SU-DHL-6 (cell line): Measurements from ENCODE around the gene KDM2B.

Experiments used
- H2AFZ ChIP-seq: fragments of 200-600 bp; sonication (generic); 2 replicates; pipeline ENCODE4 v1.6.1; 2014; ENCODE audit warnings: low read depth, mild to moderate bottlenecking, moderate library complexity, mixed read lengths, antibody characterized with exemption, low read length; ENCODE audit not compliant: severe bottlenecking
- H3F3A ChIP-seq: fragments of 200-600 bp; shearing (Covaris generic); 2 replicates; pipeline ENCODE4 v1.6.0; 2016; ENCODE audit warnings: antibody characterized with exemption, mild to moderate bottlenecking; ENCODE audit not compliant: insufficient read depth
- H3K27ac ChIP-seq: fragments of 200-600 bp; sonication (generic); 2 replicates; pipeline ENCODE4 v1.5.1; 2016; ENCODE audit warnings: low read depth, mild to moderate bottlenecking, low read length, moderate library complexity, mixed read lengths
- H3K27me3 ChIP-seq: fragments of 200-600 bp; sonication (generic), shearing (Covaris generic); 2 replicates; pipeline ENCODE4 v1.6.0; 2014; ENCODE audit warnings: mild to moderate bottlenecking, low read length
- H3K36me3 ChIP-seq: fragments of 200-600 bp; sonication (generic); 2 replicates; pipeline ENCODE4 v1.6.1; 2014; ENCODE audit warnings: mild to moderate bottlenecking, low read length, mixed read lengths
- H3K4me2 ChIP-seq: fragments of 300-600, 200-600 bp; shearing (Covaris generic), sonication (generic); 2 replicates; pipeline ENCODE4 v1.6.0; 2014; ENCODE audit warnings: low read length, low read depth, mild to moderate bottlenecking; ENCODE audit not compliant: poor library complexity, severe bottlenecking
- H3K4me3 ChIP-seq: fragments of 200-600 bp; sonication (generic); 2 replicates; pipeline ENCODE4 v1.5.1; 2014; ENCODE audit warnings: antibody characterized with exemption, low read length, mild to moderate bottlenecking, mixed read lengths; ENCODE audit not compliant: insufficient read depth, poor library complexity, severe bottlenecking
- H3K79me2 ChIP-seq: fragments of 200-600 bp; sonication (generic); 2 replicates; pipeline ENCODE4 v1.6.1; 2014; ENCODE audit warnings: mild to moderate bottlenecking, low read length, moderate library complexity; ENCODE audit not compliant: insufficient read depth
- H3K9ac ChIP-seq: fragments of 200-600 bp; sonication (generic); 2 replicates; pipeline ENCODE4 v1.7.0; 2014; ENCODE audit warnings: mild to moderate bottlenecking, low read length
- H3K9me2 ChIP-seq: fragments of 200-600 bp; sonication (generic); replicated peaks from 2 replicates; pipeline ENCODE4 v1.6.1; 2014; ENCODE audit warnings: low read length; ENCODE audit not compliant: insufficient read depth
- H3K9me3 ChIP-seq: fragments of 200-600 bp; sonication (generic); 2 replicates; pipeline ENCODE4 v1.6.1; 2014; ENCODE audit warnings: low read length, mixed read lengths; ENCODE audit not compliant: insufficient read depth
- H4K20me1 ChIP-seq: fragments of 200-600 bp; sonication (generic); 2 replicates; pipeline ENCODE4 v1.6.1; 2014; ENCODE audit warnings: low read depth, mild to moderate bottlenecking, antibody characterized with exemption, low read length, moderate library complexity, mixed read lengths
- CTCF ChIP-seq: fragments of 200-600 bp; sonication (generic); IDR thresholded peaks from one replicate; pipeline ENCODE4 v1.5.1; 2017; ENCODE audit warnings: antibody characterized with exemption, mild to moderate bottlenecking, low read length, moderate library complexity; ENCODE audit not compliant: insufficient read depth, poor library complexity, severe bottlenecking
- EZH2phosphoT487 ChIP-seq: fragments of 200-600 bp; sonication (generic), shearing (Covaris generic); conservative IDR thresholded peaks from 2 replicates; pipeline ENCODE4 v1.6.1; 2018; ENCODE audit warnings: mild to moderate bottlenecking, antibody characterized with exemption, low read length, moderate library complexity, mixed read lengths

The KDM2B gene

DNA sequence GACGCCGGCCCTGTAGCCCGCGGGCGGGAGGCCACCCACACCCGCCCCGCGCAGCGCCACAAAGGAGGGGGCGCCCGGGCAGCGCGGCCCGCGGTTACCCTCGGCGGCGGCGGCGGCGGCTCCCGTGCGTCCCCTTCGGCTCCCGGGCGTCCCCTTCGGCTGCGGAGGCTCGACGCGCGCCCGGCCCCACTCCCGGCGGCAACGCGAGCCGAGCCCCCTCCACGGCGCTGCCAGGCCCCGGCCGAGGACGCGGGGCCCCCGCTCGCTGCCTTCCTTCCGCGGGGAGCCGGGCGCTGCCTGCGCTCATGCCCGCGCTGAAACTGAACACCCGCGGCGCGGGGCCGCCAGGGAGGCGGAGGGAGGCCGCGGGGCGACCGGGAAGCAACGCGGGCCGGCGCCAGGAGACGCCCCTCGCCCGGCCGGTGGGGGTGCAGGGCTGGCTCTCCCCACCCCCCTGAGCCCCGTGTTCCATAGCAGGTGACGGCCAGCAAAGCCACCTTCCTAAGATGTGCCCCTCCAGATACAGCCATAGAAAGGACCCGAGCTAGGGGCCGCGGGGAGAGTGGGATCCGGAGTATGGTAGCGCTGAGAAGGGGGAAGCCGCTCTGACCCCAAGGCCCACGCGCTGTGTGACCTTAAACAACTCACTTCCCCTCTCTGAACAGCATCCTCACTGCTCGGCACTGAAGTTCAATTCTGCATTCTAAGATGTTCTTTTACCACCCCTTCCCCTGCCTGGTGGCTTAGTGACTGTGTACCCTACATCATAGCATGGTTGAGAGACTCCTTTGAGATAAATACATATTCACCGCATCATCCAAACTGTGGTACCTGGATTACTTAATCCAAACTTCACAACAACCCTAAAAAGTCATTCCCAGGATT, 42.8 kb downstream of the KDM2B start:
- TF ChIP-seq CTCF (no peak), EZH2phosphoT487 (no peak)
- Histone ChIP-seq H3K9ac (peak overlapping the region; percentile 70), H3K4me2 (peak overlapping the region; percentile 81), H3K4me3 (peak overlapping the region; percentile 62), H3K79me2 (no peaks in the 10 kb centered on the region), H3K27ac (peak overlapping the region; percentile 96), H4K20me1 (no peaks in the 10 kb centered on the region), H3K27me3 (no peaks in the 10 kb centered on the region), H3K9me3 (no peaks in the 10 kb centered on the region), H2AFZ (peak overlapping the region; percentile 33), H3K9me2 (no peaks in the 10 kb centered on the region), H3F3A (peaks cover 41% of the 10 kb centered on the region), H3K36me3 (no peaks in the 10 kb centered on the region)

DNA sequence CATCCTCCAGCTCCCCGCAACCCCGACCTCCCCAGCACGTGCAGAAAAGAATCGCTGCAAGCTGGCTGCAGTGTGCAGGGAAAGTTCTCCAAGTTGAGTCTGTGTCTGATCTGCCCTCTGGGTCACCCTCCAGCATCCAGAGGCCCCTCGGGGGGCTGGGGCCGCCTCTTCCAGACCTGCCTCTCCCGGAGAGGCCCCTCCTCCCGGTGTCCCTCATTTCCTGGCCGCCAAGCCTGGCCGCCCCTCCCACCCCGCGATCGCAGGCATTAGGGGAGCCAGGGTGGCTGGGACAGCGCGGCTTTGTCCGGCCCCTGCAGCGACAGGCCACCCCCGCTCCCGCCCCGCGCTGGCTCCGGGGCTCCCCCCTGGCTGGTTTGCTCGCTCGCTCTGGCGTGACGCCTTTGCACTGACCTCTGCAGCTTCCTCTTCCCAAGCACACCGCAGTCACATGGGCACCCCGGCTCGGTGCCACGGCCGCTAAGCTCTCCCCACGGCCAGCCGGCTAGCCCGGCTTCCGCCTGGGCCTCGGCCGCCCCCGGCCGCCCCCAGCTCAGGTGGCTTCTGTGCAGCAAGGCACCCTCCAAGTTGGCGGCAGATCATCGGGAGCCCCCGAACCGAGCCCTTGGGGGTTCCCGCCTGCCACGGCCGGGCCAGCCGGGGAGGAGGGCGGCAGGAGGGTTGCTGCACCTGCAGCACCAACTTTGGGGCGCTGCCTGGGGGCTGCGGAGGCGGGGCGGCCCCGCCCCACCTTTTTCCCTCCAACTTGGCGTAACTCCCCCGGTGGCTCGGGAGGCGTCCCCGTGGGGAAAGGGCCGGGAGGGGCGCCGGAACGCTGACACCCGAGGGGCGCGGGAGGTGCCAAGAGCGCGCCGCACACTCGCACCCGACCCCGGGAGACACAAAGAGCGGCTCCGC, 43.7 kb downstream of the KDM2B start:
- no peaks in the 10 kb centered on the region for H3K27me3 ChIP-seq
- peak overlapping the region; percentile 96 for H3K27ac ChIP-seq
- H3F3A ChIP-seq: peaks cover 41% of the 10 kb centered on the region
- H3K9me3 ChIP-seq: no peaks in the 10 kb centered on the region
- peak overlapping the region; percentile 29 for H2AFZ ChIP-seq
- no peaks in the 10 kb centered on the region for H3K36me3 ChIP-seq
- H3K9me2 ChIP-seq: no peaks in the 10 kb centered on the region
- peak overlapping the region; percentile 70 for H3K9ac ChIP-seq
- H3K4me2 ChIP-seq: peak overlapping the region; percentile 81
- no peaks in the 10 kb centered on the region for H3K79me2 ChIP-seq
- H3K4me3 ChIP-seq: peak overlapping the region; percentile 62
- no peaks in the 10 kb centered on the region for H4K20me1 ChIP-seq
- no peak for TF ChIP-seq CTCF
- no peak for TF ChIP-seq EZH2phosphoT487

DNA sequence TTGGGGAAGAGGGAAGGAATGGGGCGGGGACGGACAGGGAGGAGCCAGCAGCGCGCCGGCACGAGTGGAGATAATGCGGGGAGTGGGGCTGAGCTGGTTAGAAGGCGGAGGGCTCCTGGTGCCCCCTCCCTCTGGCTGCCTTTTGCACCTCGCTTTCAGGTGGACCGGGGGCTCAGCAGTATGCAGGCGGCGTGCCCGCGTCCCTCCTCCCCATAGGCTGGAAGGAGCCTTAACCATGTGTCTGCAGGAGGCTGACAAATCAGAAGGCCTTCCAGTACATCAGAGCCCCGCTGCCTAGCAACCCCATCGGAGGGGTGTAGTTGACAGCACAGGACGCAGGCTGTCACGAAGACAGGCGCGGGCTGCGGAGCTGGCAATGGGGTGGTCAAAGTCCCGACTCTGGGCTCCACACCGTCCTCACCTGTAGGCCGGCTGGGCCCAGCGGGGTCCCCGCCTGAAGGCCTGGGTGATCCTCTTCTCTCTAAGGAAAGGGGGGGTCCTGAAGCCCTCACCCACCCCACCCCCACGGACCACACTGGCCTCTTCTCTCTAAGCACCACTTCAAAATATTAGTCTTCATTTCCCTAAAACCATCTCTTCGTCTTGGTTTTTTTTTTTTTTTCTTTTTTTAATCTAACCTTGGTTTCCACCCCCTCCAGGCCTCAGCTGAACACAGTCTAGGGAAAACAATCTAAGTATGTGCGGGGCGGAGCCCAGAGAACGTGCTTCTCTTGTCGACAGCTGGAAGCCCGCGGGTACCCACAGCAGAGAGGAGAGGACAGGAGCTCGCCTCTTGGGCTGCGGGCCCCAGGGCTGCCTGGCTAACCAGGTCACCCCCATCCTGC, 44.5 kb downstream of the KDM2B start:
- Histone ChIP-seq H3K9ac (peak overlapping the region; percentile 70), H3K79me2 (no peaks in the 10 kb centered on the region), H2AFZ (peak overlapping the region; percentile 15), H3K36me3 (no peaks in the 10 kb centered on the region), H3K9me3 (no peaks in the 10 kb centered on the region), H3K4me2 (peak overlapping the region; percentile 81), H3F3A (peaks cover 41% of the 10 kb centered on the region), H3K27ac (peak overlapping the region; percentile 96), H3K9me2 (no peaks in the 10 kb centered on the region), H4K20me1 (no peaks in the 10 kb centered on the region), H3K4me3 (peak overlapping the region; percentile 62), H3K27me3 (no peaks in the 10 kb centered on the region)
- TF ChIP-seq CTCF: no peak
- no peak for TF ChIP-seq EZH2phosphoT487
